K562 (cell line): ENCODE data around the gene OSTF1.

ENCODE experiments used
- CBFB ChIP-seq: sonication (generic); formaldehyde crosslinking; IDR thresholded peaks from 2 replicates; pipeline ENCODE4 v1.4.0; 2020; ENCODE audit warnings: mild to moderate bottlenecking, missing genetic modification reagents
- EGR1 ChIP-seq: fragments of 450-650 bp; conservative IDR thresholded peaks from 2 replicates; pipeline ENCODE4 v1.6.1; 2017; ENCODE audit warnings: mild to moderate bottlenecking
- LARP7 ChIP-seq: fragments of 450-650 bp; IDR thresholded peaks from 2 replicates; pipeline ENCODE4 v1.6.1; 2016
- MAFK ChIP-seq: IDR thresholded peaks from 2 replicates; pipeline ENCODE4 v1.6.1; 2011; ENCODE audit warnings: low read length, improper control_type of control experiment
- MCM2 ChIP-seq: fragments of 450-650 bp; IDR thresholded peaks from 2 replicates; pipeline ENCODE4 v1.6.1; 2017; ENCODE audit warnings: low read depth, mild to moderate bottlenecking
- TF ChIP-seq, protein P1 (sequence below): sonication (generic); formaldehyde crosslinking; IDR thresholded peaks from 2 replicates; pipeline ENCODE4 v1.8.0; 2022; ENCODE audit warnings: mild to moderate bottlenecking, low read depth, missing genetic modification reagents
- TF ChIP-seq, protein P2 (sequence below): sonication (generic); formaldehyde crosslinking; IDR thresholded peaks from 2 replicates; pipeline ENCODE4 v1.8.1; 2023; ENCODE audit warnings: missing genetic modification reagents, mild to moderate bottlenecking, borderline replicate concordance

DNA sequence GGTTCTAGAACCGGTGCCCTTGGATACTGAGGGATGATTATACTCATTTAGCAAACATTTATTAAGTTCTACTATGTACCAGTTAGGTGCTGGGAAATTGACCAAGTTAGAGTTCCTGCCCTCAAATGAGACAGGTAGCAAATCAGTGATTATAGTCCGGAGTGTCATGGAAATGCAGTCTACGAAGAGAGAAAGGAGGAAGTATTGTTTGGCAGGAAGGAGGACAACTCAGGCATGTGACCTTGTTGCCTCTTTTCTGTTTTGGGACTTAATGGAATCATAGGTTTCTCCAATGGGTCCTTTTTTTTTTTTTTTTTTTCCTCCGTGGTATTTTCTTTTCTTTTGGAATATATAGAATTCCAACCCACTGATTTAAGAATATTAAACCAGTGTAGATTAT lies 28.0 kb downstream of the OSTF1 start:
- TF ChIP-seq MCM2 (no peak), EGR1 (no peak), CBFB (CRISPR knock-in tag) (no peak), MAFK (no peak), LARP7 (no peak)
- TF ChIP-seq, protein P1, sequence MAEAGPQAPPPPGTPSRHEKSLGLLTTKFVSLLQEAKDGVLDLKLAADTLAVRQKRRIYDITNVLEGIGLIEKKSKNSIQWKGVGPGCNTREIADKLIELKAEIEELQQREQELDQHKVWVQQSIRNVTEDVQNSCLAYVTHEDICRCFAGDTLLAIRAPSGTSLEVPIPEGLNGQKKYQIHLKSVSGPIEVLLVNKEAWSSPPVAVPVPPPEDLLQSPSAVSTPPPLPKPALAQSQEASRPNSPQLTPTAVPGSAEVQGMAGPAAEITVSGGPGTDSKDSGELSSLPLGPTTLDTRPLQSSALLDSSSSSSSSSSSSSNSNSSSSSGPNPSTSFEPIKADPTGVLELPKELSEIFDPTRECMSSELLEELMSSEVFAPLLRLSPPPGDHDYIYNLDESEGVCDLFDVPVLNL (CRISPR knock-in tag): no peak
- TF ChIP-seq, protein P2, sequence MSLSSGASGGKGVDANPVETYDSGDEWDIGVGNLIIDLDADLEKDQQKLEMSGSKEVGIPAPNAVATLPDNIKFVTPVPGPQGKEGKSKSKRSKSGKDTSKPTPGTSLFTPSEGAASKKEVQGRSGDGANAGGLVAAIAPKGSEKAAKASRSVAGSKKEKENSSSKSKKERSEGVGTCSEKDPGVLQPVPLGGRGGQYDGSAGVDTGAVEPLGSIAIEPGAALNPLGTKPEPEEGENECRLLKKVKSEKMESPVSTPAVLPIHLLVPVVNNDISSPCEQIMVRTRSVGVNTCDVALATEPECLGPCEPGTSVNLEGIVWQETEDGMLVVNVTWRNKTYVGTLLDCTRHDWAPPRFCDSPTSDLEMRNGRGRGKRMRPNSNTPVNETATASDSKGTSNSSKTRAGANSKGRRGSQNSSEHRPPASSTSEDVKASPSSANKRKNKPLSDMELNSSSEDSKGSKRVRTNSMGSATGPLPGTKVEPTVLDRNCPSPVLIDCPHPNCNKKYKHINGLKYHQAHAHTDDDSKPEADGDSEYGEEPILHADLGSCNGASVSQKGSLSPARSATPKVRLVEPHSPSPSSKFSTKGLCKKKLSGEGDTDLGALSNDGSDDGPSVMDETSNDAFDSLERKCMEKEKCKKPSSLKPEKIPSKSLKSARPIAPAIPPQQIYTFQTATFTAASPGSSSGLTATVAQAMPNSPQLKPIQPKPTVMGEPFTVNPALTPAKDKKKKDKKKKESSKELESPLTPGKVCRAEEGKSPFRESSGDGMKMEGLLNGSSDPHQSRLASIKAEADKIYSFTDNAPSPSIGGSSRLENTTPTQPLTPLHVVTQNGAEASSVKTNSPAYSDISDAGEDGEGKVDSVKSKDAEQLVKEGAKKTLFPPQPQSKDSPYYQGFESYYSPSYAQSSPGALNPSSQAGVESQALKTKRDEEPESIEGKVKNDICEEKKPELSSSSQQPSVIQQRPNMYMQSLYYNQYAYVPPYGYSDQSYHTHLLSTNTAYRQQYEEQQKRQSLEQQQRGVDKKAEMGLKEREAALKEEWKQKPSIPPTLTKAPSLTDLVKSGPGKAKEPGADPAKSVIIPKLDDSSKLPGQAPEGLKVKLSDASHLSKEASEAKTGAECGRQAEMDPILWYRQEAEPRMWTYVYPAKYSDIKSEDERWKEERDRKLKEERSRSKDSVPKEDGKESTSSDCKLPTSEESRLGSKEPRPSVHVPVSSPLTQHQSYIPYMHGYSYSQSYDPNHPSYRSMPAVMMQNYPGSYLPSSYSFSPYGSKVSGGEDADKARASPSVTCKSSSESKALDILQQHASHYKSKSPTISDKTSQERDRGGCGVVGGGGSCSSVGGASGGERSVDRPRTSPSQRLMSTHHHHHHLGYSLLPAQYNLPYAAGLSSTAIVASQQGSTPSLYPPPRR (CRISPR knock-in tag): no peak
